Naive B cell (primary cell): ENCODE data around the gene COLEC11. TPM values are rescaled to one million over a fixed set of nuclear protein-coding genes. Genes with fewer than 3 reads are reported as not detected.
A peak's percentile ranks its signal among the peaks of the same experiment; 100 is the strongest.

Experiments used
- ATAC-seq, 2 donors: fragments of 150-1000 bp; cut with Tn5 transposase; 2 replicates each; pipeline ENCODE4 v1.10.0; 2021; ENCODE audit warnings: low read depth in 2 of 2, mild to moderate bottlenecking in 2 of 2, moderate library complexity in 2 of 2
- DNase-seq: peaks from one replicate; pipeline ENCODE4 v3.0.0; 2022
- H3K27ac Mint-ChIP-seq, 6 donors: one replicate each; pipeline ENCODE4 v1.8.0; 2020 to 2022; ENCODE audit warnings: mild to moderate bottlenecking in 6 of 6, mixed read lengths in 6 of 6, moderate library complexity in 5 of 6, inconsistent platforms in 2 of 6
- H3K27me3 Mint-ChIP-seq, 3 donors: one replicate each; pipeline ENCODE4 v1.8.0; 2021 to 2022; ENCODE audit warnings: mixed read lengths in 3 of 3, mild to moderate bottlenecking in 1 of 3
- H3K36me3 Mint-ChIP-seq, 2 donors: one replicate each; pipeline ENCODE4 v1.8.0; 2020 to 2022; ENCODE audit warnings: mixed read lengths in 2 of 2, inconsistent platforms in 1 of 2, mild to moderate bottlenecking in 1 of 2
- H3K4me1 Mint-ChIP-seq, 3 donors: one replicate each; pipeline ENCODE4 v1.8.0; 2020 to 2022; ENCODE audit warnings: mixed read lengths in 3 of 3, inconsistent platforms in 1 of 3, mild to moderate bottlenecking in 1 of 3, moderate library complexity in 1 of 3
- H3K4me3 Mint-ChIP-seq, 8 donors: one replicate each; pipeline ENCODE4 v1.8.0; 2020 to 2022; ENCODE audit warnings: mild to moderate bottlenecking in 8 of 8, mixed read lengths in 8 of 8, moderate library complexity in 8 of 8, inconsistent platforms in 2 of 8
- H3K9me3 Mint-ChIP-seq, 7 donors: one replicate each; pipeline ENCODE4 v1.8.0; 2020 to 2022; ENCODE audit warnings: mixed read lengths in 7 of 7, mild to moderate bottlenecking in 5 of 7, inconsistent platforms in 2 of 7, moderate library complexity in 1 of 7
- polyA plus RNA-seq, 6 donors: library from polyadenylated mRNA; unstranded; fragments of 300-500 nt; fragmentation: Illumina TruSeq; gene quantifications; one replicate each; pipeline ENCODE4 v1.2.3, GENCODE V29; 2021; ENCODE audit warnings: low read depth in 6 of 6

Gene COLEC11
- polyA plus RNA-seq, 6 donors from 2014 or later, result not detected

DNA sequence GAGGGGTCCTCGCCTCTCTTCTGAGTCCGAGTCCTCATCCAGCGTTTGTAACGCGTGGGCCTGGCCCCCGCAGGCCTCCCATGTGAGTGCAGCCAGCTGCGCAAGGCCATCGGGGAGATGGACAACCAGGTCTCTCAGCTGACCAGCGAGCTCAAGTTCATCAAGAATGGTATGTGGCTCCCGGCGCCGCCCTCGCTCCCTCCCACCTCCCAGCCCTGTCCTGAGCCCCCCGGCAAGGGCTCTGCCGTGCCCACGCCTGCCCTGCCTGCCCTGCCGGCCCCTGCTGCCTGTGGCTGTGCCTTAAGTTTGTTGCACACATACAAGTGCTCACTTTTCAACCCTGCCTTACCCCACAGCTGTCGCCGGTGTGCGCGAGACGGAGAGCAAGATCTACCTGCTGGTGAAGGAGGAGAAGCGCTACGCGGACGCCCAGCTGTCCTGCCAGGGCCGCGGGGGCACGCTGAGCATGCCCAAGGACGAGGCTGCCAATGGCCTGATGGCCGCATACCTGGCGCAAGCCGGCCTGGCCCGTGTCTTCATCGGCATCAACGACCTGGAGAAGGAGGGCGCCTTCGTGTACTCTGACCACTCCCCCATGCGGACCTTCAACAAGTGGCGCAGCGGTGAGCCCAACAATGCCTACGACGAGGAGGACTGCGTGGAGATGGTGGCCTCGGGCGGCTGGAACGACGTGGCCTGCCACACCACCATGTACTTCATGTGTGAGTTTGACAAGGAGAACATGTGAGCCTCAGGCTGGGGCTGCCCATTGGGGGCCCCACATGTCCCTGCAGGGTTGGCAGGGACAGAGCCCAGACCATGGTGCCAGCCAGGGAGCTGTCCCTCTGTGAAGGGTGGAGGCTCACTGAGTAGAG lies 48.7 kb downstream of the COLEC11 start:
- no peak for ATAC-seq
- Mint-ChIP-seq H3K27ac (peak overlapping the region in 1 of 6 donors; percentile 37), H3K36me3 (no peaks in the 10 kb centered on the region)

DNA sequence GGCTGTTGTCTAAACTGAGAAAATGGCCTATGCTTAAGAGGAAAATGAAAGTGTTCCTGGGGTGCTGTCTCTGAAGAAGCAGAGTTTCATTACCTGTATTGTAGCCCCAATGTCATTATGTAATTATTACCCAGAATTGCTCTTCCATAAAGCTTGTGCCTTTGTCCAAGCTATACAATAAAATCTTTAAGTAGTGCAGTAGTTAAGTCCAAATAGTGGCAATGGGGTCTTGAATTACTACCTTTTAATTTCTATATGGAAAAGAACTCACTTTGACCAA lies 49.3 kb downstream of the COLEC11 start:
- H3K4me3 Mint-ChIP-seq, result no peak overlapping the region
- H3K27me3 Mint-ChIP-seq, result peaks cover 0 to 8% (median 0%) of the 10 kb centered on the region in 3 donors
- DNase-seq (no peak), ATAC-seq (no peak)
- no peaks in the 10 kb centered on the region for H3K9me3 Mint-ChIP-seq
- no peaks in the 10 kb centered on the region for H3K36me3 Mint-ChIP-seq
- no peak overlapping the region for H3K27ac Mint-ChIP-seq
- no peaks in the 10 kb centered on the region for H3K4me1 Mint-ChIP-seq

More for the DNA sequence above, 48.7 kb downstream of the COLEC11 start:
- Mint-ChIP-seq H3K9me3 (no peaks in the 10 kb centered on the region), H3K4me3 (no peak overlapping the region), H3K4me1 (no peaks in the 10 kb centered on the region), H3K27me3 (peaks cover 0 to 8% (median 0%) of the 10 kb centered on the region in 3 donors)
- no peak for DNase-seq

DNA sequence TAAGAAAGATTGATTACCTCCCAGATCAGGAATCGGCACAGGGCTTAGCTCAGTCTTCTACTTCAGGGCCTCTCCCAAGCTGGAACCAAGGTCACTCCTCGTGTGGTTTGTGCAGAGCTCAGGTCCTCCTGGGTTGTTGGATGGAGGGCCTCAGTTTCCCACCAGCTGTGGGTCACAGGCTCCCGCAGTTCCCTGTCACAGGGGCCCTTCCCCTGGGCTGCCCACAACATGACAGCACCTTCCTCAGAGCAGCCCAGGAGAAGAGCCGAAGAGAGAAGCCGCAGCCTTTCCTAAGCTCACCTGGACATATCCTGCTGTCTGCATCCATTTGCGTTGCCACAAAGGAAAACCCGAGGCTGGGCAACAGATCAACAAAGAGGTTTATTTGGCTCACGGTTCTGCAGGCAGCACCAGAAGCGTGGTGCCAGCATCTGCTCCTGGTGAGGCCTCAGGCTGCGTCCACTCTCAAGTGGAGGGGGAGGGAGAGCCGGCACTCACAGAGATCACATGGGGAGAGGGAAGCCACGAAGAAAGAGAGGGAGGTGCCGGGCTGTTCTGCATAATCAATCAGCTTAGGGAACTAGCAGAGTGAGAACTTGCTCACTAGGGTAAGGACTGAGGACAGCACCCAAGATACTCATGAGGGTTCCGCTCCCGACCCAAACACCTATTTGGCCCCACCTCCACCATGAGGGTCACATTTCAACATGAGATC lies 50.1 kb downstream of the COLEC11 start:
- Mint-ChIP-seq H3K36me3 (no peaks in the 10 kb centered on the region), H3K27me3 (peaks cover 0 to 13% (median 0%) of the 10 kb centered on the region in 3 donors), H3K4me1 (no peaks in the 10 kb centered on the region), H3K4me3 (no peak overlapping the region), H3K27ac (peak overlapping the region in 1 of 6 donors; percentile 69), H3K9me3 (no peaks in the 10 kb centered on the region)
- ATAC-seq (no peak), DNase-seq (no peak)

DNA sequence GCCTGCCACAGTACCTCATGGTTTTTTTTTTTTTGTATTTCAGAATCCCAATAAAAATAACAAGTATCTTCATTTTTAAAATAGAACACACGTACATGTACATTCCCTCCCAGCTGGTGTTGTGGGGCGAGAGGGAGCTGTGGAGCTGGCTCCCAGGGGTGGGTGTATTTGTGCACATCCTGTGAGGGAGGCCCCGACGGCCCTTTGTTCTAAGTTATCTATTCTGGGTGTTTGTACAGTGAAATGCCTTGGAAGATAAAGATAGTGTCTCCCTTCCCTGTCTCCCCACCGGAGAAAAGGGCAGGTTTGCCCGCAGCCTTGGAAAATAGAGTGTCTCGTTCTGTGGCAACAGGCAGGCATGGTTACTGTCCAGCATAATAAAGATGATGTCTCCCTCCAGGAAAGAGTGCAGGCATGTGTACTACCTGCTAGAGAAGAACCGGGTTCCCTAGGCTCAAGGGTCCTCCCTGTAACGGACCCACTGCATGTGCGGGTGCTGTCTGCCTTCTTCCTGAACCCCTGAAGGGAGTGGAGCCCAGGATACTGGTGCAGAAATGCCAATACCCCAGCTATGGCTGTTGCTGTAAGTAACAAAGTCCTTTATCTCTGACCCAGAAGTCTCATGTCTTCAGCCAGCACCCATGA lies 51.0 kb downstream of the COLEC11 start:
- no peak overlapping the region for H3K4me3 Mint-ChIP-seq
- H3K27me3 Mint-ChIP-seq, result peaks cover 0 to 15% (median 2%) of the 10 kb centered on the region in 3 donors
- no peaks in the 10 kb centered on the region for H3K36me3 Mint-ChIP-seq
- ATAC-seq (no peak), DNase-seq (no peak)
- peaks cover 2 to 3% (median 3%) of the 10 kb centered on the region in 3 donors for H3K4me1 Mint-ChIP-seq
- H3K9me3 Mint-ChIP-seq, result no peaks in the 10 kb centered on the region
- no peak overlapping the region for H3K27ac Mint-ChIP-seq

DNA sequence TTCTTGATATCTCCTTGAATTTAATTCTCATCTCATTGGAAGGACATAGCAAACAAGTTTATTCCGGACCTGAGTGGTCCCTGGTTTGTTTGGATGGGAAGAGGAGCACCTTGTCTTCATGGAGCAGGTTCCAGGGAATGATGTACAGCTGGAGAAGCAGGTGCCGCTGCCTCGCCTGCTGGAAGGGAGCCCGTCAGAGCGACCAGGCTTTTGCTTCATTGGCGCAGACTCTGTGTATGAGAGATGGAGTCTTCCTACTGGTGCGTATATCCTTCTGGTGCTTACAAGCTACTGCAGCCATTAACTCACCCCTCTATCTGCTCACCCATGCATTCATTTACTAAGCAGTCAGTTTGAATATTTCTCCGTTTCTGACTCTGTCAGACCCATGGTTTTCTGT lies 51.5 kb downstream of the COLEC11 start:
- ATAC-seq (no peak), DNase-seq (no peak)
- H3K4me3 Mint-ChIP-seq, result no peak overlapping the region
- no peak overlapping the region for H3K27ac Mint-ChIP-seq
- H3K9me3 Mint-ChIP-seq, result no peaks in the 10 kb centered on the region
- H3K4me1 Mint-ChIP-seq, result peaks cover 8 to 9% (median 9%) of the 10 kb centered on the region in 3 donors
- H3K36me3 Mint-ChIP-seq, result no peaks in the 10 kb centered on the region
- H3K27me3 Mint-ChIP-seq, result peaks cover 0 to 18% (median 4%) of the 10 kb centered on the region in 3 donors

DNA sequence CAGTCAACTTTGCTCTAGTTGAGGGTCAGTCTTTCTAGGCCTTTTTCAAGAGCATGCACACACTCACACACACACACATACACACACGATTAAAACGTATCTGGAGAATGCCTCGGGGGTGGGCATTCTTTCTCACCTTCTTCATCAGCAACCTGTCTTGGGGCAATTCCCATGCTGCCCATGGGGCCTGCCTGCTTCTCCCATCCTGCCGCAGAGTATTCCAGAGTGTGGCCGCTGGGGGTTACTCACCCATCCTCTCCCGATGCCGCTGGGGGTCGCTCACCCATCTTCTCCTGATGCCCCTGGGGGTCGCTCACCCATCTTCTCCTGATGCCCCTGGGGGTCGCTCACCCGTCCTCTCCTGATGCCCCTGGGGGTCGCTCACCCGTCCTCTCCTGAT lies 52.3 kb downstream of the COLEC11 start:
- no peak for ATAC-seq
- Mint-ChIP-seq H3K4me3 (no peak overlapping the region), H3K4me1 (peaks cover 14 to 17% (median 16%) of the 10 kb centered on the region in 3 donors), H3K36me3 (no peaks in the 10 kb centered on the region), H3K27ac (no peak overlapping the region), H3K27me3 (peaks cover 0 to 18% (median 4%) of the 10 kb centered on the region in 3 donors), H3K9me3 (no peaks in the 10 kb centered on the region)
- no peak for DNase-seq

DNA sequence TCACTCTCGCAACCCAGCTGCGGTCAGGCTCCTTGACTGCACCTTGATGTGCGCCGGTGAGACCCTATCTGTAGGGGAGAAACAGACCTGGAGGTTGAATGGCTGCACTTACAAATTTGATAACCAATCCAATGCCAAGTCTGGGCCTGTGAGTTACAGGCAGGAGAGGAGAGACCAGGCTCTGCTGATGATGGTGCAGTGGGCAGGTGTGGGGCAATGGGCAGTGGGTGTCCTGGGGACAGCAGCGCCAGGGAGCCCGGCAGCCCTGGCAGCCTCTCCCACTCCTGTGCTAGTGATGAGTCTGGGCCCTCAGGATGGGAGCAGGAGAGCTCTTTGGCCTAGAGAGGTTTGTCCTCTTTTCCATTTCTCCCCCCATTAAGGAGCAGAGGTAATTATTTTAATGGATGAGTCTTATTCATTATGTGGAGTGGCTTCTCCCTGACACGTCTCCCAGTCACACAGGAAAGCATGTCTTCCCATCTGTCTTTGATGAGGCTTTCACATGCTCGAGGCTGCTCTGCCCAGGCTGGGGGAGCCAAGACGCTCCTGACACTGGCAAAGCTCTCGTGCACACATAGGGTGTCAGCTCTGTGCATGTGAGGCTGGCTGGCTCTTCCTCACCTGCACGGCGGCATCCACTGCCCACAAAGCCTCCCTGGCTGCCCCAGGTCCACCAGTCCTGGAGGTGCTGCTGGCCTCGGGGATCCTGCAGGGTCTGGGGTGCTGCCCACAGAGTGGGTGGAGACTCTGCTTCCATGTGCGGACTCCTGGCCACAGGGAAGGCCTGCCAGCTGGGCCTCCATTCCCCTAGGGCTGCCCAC lies 53.1 kb downstream of the COLEC11 start:
- Mint-ChIP-seq H3K9me3 (no peaks in the 10 kb centered on the region), H3K4me1 (peaks cover 15 to 18% (median 17%) of the 10 kb centered on the region in 3 donors), H3K4me3 (no peak overlapping the region), H3K27ac (peak overlapping the region in 2 of 6 donors; percentile 33 to 47), H3K27me3 (peaks cover 0 to 16% (median 4%) of the 10 kb centered on the region in 3 donors), H3K36me3 (no peaks in the 10 kb centered on the region)
- ATAC-seq (no peak), DNase-seq (no peak)

DNA sequence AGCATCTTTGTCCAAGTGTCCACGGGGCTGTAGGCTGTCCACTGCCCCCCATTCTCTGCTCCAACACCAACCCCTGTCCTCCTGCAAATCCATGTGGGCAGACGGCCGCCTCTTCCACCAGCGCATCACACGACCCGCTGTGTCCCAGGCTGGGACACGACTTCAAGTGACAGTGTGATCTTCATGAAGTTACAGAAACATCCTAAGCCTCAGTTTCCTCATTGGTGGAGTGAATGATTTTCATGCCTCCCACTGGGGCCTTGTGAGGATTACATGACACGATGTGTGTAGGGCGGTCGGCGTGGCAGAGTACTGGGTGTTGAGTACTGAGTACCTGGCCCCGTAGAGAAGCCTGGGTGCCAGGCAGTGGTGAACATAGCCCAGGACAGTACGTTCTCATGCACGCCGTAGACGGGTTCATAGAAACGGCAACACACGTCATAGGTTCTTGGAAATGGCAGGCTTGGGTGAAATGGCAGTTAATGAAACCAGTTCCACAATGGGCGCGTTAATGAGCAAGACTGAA lies 53.8 kb downstream of the COLEC11 start:
- H3K27ac Mint-ChIP-seq, result no peak overlapping the region
- H3K36me3 Mint-ChIP-seq, result no peaks in the 10 kb centered on the region
- peaks cover 15 to 18% (median 17%) of the 10 kb centered on the region in 3 donors for H3K4me1 Mint-ChIP-seq
- no peaks in the 10 kb centered on the region for H3K9me3 Mint-ChIP-seq
- no peak overlapping the region for H3K4me3 Mint-ChIP-seq
- DNase-seq, result no peak
- no peak for ATAC-seq
- peaks cover 0 to 9% (median 4%) of the 10 kb centered on the region in 3 donors for H3K27me3 Mint-ChIP-seq

DNA sequence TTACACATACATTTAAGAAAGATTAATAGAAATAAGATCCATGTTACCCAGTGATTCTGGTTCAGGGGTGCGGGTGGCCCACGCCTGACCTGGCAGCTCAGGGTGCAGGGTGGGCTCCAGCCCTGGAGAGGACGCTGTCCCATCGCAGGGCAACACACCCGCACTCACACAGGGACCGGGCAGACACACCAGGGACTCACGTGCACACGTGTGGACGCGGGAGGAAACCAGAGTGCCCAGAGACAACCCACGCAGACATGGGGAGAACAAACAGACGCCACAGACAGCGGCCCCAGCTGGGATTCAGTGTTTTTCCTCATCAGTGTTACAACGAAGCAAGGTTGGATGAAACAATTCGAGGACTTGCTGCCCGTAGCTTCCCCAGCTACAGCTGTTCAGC lies 54.7 kb downstream of the COLEC11 start:
- H3K4me3 Mint-ChIP-seq, result peak overlapping the region in 1 of 8 donors; percentile 62
- H3K9me3 Mint-ChIP-seq, result no peaks in the 10 kb centered on the region
- H3K27me3 Mint-ChIP-seq, result peaks cover 0 to 9% (median 4%) of the 10 kb centered on the region in 3 donors
- no peak for DNase-seq
- ATAC-seq, result no peak
- peaks cover 15 to 18% (median 17%) of the 10 kb centered on the region in 3 donors for H3K4me1 Mint-ChIP-seq
- H3K36me3 Mint-ChIP-seq, result no peaks in the 10 kb centered on the region
- H3K27ac Mint-ChIP-seq, result peak overlapping the region in 1 of 6 donors; percentile 64

DNA sequence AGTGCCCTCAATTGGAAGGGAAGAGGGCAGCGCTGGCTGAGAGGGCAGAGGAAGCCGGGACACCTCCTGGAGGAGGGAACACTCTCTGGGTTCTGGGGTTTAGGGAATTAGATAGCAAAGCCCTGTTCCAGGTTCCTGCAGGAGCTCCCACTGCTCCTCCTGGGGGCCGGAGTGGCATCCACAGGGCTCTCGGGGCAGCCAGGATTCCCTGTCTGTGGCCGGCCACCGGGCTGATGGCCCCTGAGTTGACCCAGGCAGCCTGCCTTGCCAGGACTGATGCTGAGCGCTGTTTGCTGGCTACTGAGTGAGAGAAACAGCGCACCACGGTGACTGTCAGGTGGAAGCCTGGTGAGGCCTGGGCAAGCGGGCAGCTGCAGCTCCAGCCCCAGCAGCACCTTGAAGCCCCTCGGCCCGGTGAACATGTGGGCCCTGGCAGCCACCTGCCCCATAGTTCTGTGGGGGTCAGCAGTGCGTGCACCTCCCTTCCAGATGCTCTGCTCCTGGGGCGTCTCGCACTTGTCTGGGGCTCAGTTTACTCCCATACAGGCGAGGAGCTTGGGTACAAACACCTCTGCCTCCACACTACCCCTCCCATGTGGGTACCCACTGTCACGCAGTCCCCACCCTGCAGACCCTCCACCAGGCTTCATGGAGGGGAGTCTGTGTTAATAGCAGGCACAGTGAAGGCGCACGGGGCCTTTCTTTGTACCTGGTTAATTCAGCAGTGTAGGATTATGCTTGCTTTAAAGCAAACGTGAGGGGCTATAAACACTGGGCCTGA lies 55.4 kb downstream of the COLEC11 start:
- Mint-ChIP-seq H3K36me3 (no peaks in the 10 kb centered on the region), H3K4me1 (peaks cover 15 to 18% (median 17%) of the 10 kb centered on the region in 3 donors), H3K9me3 (no peaks in the 10 kb centered on the region), H3K27me3 (peaks cover 0 to 9% (median 4%) of the 10 kb centered on the region in 3 donors), H3K4me3 (peak overlapping the region in 7 of 8 donors; percentile 62 to 93 (median 82)), H3K27ac (peak overlapping the region in 3 of 6 donors; percentile 85 to 94 (median 87))
- DNase-seq (no peak), ATAC-seq (no peak)

DNA sequence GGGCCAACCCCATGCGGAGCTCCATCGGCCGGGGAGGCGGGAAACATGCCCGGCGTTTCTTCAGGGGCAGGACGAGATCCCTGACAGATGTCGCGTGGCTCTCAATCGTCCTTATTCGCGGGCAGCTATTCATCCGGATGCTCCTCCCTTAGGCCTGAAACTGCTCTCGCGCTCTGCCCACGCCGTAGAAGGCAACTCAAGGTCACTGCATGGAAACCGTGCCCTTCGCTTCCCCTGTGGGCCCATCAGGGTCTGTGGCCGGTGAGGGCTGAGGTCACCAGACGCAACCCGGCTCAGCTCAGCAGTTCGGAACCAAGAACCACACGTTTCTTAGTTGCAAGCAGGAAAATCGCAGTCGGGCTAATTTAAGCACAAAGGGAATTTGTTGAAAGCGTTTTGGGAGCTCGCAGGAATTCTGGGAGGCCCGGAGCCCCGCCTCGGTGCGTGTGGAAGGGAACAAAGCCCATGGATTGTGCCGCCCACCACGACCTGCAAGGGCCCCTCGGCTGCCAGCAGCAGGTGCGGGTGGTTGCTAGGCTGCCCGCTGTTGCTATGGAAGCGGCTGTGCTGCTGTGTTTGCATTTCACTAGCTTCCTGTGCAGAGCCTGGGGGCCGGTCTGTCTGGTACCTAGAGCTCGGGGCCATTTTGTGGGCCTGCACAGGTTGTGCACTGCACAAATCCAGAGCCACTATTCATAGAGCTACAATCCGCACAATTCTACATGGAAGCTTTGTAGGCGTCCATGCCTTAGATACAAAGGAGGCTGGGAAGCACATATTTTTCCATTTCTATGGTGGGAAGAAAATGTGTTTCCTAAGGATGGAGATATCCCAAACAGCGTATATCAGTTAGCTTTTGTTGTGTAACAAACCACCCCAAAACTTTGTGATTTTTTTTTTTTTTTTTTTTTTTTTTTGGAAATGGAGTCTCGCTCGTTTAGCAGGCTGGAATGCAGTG lies 57.1 kb downstream of the COLEC11 start:
- no peaks in the 10 kb centered on the region for H3K36me3 Mint-ChIP-seq

More for the DNA sequence above, 57.1 kb downstream of the COLEC11 start:
- peak; percentile 73 for DNase-seq
- Mint-ChIP-seq H3K27me3 (peaks cover 4 to 15% (median 8%) of the 10 kb centered on the region in 3 donors), H3K27ac (peak overlapping the region; percentile 59 to 98 (median 89)), H3K9me3 (no peaks in the 10 kb centered on the region), H3K4me3 (peak overlapping the region; percentile 79 to 92 (median 89)), H3K4me1 (peaks cover 15 to 22% (median 17%) of the 10 kb centered on the region in 3 donors)
- peak; percentile 74 to 76 for ATAC-seq
